OCI-LY7 (cell line): ENCODE measurements around the gene TPM2.

Experiments
- CTCF ChIP-seq: fragments of 200-600 bp; sonication (generic); conservative IDR thresholded peaks from 2 replicates; pipeline ENCODE4 v1.5.1; 2014; ENCODE audit warnings: mild to moderate bottlenecking, antibody characterized with exemption, low read length, moderate library complexity, mixed read lengths
- EZH2phosphoT487 ChIP-seq: fragments of 200-600 bp; sonication (generic); IDR thresholded peaks from 2 replicates; pipeline ENCODE4 v1.6.1; 2018; ENCODE audit warnings: low read depth, borderline replicate concordance, mild to moderate bottlenecking, mixed run types, antibody characterized with exemption, low read length, moderate library complexity, mixed read lengths

GRCh38 chr9:35646533-35647265 is 43.0 kb downstream of the TPM2 start:
- TF ChIP-seq CTCF = peak; percentile 83
- TF ChIP-seq EZH2phosphoT487 = no peak
